ENCODE results near the gene POLR2A. TPM values are rescaled to one million over a fixed set of nuclear protein-coding genes. Genes with fewer than 3 reads are reported as not detected.
A peak's percentile ranks its signal among the peaks of the same experiment; 100 is the strongest.
"Not testable (repeated sequence)": the region's sequence is repeated elsewhere in the genome, so short reads cannot be mapped to it uniquely, and the experiment has no call there.

POLR2A gene
- total RNA-seq, 1 donor from 2014 or later = 151 TPM

GRCh38 chr17:7471729-7472128, 12.4 kb upstream of the POLR2A start:
- H3K4me2 ChIP-seq (ENCODE audit: low read length) = no peak overlapping the region
- Mint-ChIP-seq H3K9me3 (ENCODE audit: unreplicated experiment) (no peaks in the 10 kb centered on the region), H3K36me3 (ENCODE audit: low read depth, unreplicated experiment) (peaks cover 7% of the 10 kb centered on the region), H3K4me1 (ENCODE audit: low read depth, unreplicated experiment) (peaks cover 15% of the 10 kb centered on the region), H3K4me3 (ENCODE audit: unreplicated experiment) (no peak overlapping the region), H3K27me3 (ENCODE audit: low read depth, unreplicated experiment) (no peaks in the 10 kb centered on the region), H3K27ac (ENCODE audit: unreplicated experiment) (no peak overlapping the region)
- peaks cover 91% of the 10 kb centered on the region for H3K79me2 ChIP-seq (ENCODE audit: insufficient read depth, low read length)
- no peak overlapping the region for H3K27ac ChIP-seq (ENCODE audit: low read depth, low read length)
- peaks cover 83% of the 10 kb centered on the region for H4K20me1 ChIP-seq (ENCODE audit: insufficient read depth, low read length)
- no peak overlapping the region for H3K4me3 ChIP-seq (ENCODE audit: insufficient read depth, low read depth, low read length)
- H3K36me3 ChIP-seq (ENCODE audit: insufficient read depth, low read length) = no peaks in the 10 kb centered on the region
- TF ChIP-seq EZH2 (IDR thresholded peaks at IDR 0.05; ENCODE audit: insufficient read depth, low read length) = no peak
- TF ChIP-seq, protein P1, sequence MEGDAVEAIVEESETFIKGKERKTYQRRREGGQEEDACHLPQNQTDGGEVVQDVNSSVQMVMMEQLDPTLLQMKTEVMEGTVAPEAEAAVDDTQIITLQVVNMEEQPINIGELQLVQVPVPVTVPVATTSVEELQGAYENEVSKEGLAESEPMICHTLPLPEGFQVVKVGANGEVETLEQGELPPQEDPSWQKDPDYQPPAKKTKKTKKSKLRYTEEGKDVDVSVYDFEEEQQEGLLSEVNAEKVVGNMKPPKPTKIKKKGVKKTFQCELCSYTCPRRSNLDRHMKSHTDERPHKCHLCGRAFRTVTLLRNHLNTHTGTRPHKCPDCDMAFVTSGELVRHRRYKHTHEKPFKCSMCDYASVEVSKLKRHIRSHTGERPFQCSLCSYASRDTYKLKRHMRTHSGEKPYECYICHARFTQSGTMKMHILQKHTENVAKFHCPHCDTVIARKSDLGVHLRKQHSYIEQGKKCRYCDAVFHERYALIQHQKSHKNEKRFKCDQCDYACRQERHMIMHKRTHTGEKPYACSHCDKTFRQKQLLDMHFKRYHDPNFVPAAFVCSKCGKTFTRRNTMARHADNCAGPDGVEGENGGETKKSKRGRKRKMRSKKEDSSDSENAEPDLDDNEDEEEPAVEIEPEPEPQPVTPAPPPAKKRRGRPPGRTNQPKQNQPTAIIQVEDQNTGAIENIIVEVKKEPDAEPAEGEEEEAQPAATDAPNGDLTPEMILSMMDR (IDR thresholded peaks at IDR 0.05; ENCODE audit: insufficient read depth, low read depth, low read length) = no peak
- no peak overlapping the region for H2AFZ ChIP-seq (ENCODE audit: low read depth, low read length)
- H3K4me1 ChIP-seq (ENCODE audit: insufficient read depth, low read length) = peaks cover 17% of the 10 kb centered on the region
- no peak for DNase-seq (ENCODE audit: low read depth)
- H3K9ac ChIP-seq (ENCODE audit: low read length) = no peak overlapping the region
- H3K9me3 ChIP-seq (ENCODE audit: insufficient read depth, low read depth, low read length) = no peaks in the 10 kb centered on the region
- H3K27me3 ChIP-seq (ENCODE audit: insufficient read depth, low read length) = no peaks in the 10 kb centered on the region
- no peak for FAIRE-seq

DNA sequence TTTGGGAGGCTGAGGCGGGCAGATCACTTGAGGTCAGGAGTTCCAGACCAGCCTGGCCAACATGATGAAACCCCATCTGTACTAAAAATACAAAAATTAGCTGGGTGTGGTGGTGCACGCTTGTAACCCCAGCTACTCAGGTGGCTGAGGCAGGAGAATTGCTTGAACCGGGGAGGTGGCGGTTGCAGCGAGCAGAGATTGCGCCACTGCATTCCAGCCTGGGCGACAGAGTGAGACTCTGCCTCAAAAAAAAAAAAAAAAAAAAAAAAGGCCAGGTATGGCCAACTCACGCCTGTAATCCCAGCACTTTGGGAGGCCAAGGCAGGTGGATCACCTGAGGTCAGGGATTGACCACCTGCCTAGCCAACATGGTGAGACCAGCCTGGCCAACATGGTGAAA, 9.4 kb upstream of the POLR2A start:
- not testable (repeated sequence) for DNase-seq (ENCODE audit: low read depth); H2AFZ ChIP-seq (ENCODE audit: low read depth, low read length); H3K9ac ChIP-seq (ENCODE audit: low read length); H3K27me3 ChIP-seq (ENCODE audit: insufficient read depth, low read length); H3K27ac ChIP-seq (ENCODE audit: low read depth, low read length); H3K27me3 Mint-ChIP-seq (ENCODE audit: low read depth, unreplicated experiment); H3K9me3 Mint-ChIP-seq (ENCODE audit: unreplicated experiment); H3K4me3 ChIP-seq (ENCODE audit: insufficient read depth, low read depth, low read length); H3K4me2 ChIP-seq (ENCODE audit: low read length); H3K36me3 ChIP-seq (ENCODE audit: insufficient read depth, low read length); FAIRE-seq; H3K27ac Mint-ChIP-seq (ENCODE audit: unreplicated experiment); H3K9me3 ChIP-seq (ENCODE audit: insufficient read depth, low read depth, low read length); H3K36me3 Mint-ChIP-seq (ENCODE audit: low read depth, unreplicated experiment); H3K4me3 Mint-ChIP-seq (ENCODE audit: unreplicated experiment)
- Histone ChIP-seq H3K79me2 (ENCODE audit: insufficient read depth, low read length) (peaks cover 93% of the 10 kb centered on the region), H4K20me1 (ENCODE audit: insufficient read depth, low read length) (peaks cover 83% of the 10 kb centered on the region), H3K4me1 (ENCODE audit: insufficient read depth, low read length) (peaks cover 33% of the 10 kb centered on the region)
- peaks cover 26% of the 10 kb centered on the region for H3K4me1 Mint-ChIP-seq (ENCODE audit: low read depth, unreplicated experiment)

- Histone ChIP-seq H3K27me3 (ENCODE audit: insufficient read depth, low read length) (no peaks in the 10 kb centered on the region), H3K36me3 (ENCODE audit: insufficient read depth, low read length) (no peaks in the 10 kb centered on the region), H2AFZ (ENCODE audit: low read depth, low read length) (no peak overlapping the region), H3K4me1 (ENCODE audit: insufficient read depth, low read length) (peaks cover 38% of the 10 kb centered on the region), H4K20me1 (ENCODE audit: insufficient read depth, low read length) (peaks cover 73% of the 10 kb centered on the region), H3K4me3 (ENCODE audit: insufficient read depth, low read depth, low read length) (no peak overlapping the region), H3K79me2 (ENCODE audit: insufficient read depth, low read length) (peaks cover 87% of the 10 kb centered on the region), H3K9ac (ENCODE audit: low read length) (peak overlapping the region; percentile 2), H3K27ac (ENCODE audit: low read depth, low read length) (peak overlapping the region; percentile 7), H3K9me3 (ENCODE audit: insufficient read depth, low read depth, low read length) (no peaks in the 10 kb centered on the region), H3K4me2 (ENCODE audit: low read length) (peak overlapping the region; percentile 94)
- no peak for FAIRE-seq
- TF ChIP-seq, protein P1 (IDR thresholded peaks at IDR 0.05; ENCODE audit: insufficient read depth, low read depth, low read length) = no peak
- TF ChIP-seq EZH2 (IDR thresholded peaks at IDR 0.05; ENCODE audit: insufficient read depth, low read length) = no peak
- Mint-ChIP-seq H3K27ac (ENCODE audit: unreplicated experiment) (peak overlapping the region; percentile 34), H3K9me3 (ENCODE audit: unreplicated experiment) (no peaks in the 10 kb centered on the region), H3K36me3 (ENCODE audit: low read depth, unreplicated experiment) (peaks cover 3% of the 10 kb centered on the region), H3K27me3 (ENCODE audit: low read depth, unreplicated experiment) (no peaks in the 10 kb centered on the region), H3K4me3 (ENCODE audit: unreplicated experiment) (peak overlapping the region; percentile 69), H3K4me1 (ENCODE audit: low read depth, unreplicated experiment) (peaks cover 28% of the 10 kb centered on the region)
- no peak for DNase-seq (ENCODE audit: low read depth)
Observed at GRCh38 chr17:7475764-7476422, 8.3 kb upstream of the POLR2A start.

Measured in astrocyte (in vitro differentiated cells and primary cell).